Esophagus muscularis mucosa (tissue), 4 donors: ENCODE results near the gene ACSL5. TPM values are rescaled to one million over a fixed set of nuclear protein-coding genes. Genes with fewer than 3 reads are reported as not detected.

Experiments used
- DNase-seq: peaks from one replicate; pipeline ENCODE4 v3.0.0-alpha.2; 2017; ENCODE audit errors: extremely low spot score
- H3K27ac ChIP-seq, 4 donors: fragments of 200-600 bp; sonication (generic); replicated peaks in 1 of 4; 1 replicate in 3 of 4; 2 replicates in 1 of 4; pipeline ENCODE4 v1.5.1; 2016 to 2019; ENCODE audit warnings: mild to moderate bottlenecking in 1 of 4
- H3K27me3 ChIP-seq, 4 donors: fragments of 200-600 bp; sonication (generic); one replicate each; pipeline versions ENCODE4 v1.5.1 to v1.6.0; 2016 to 2019
- H3K36me3 ChIP-seq, 4 donors: fragments of 200-600 bp; sonication (generic); one replicate each; pipeline ENCODE4 v1.5.1; 2016 to 2019
- H3K4me1 ChIP-seq, 4 donors: fragments of 200-600 bp; sonication (generic); one replicate each; pipeline ENCODE4 v1.5.1; 2016 to 2019
- H3K4me3 ChIP-seq, 4 donors: fragments of 200-600 bp; sonication (generic); 1 replicate in 2 of 4; 2 replicates in 2 of 4; pipeline ENCODE4 v1.5.1; 2016 to 2019; ENCODE audit warnings: mild to moderate bottlenecking in 4 of 4, moderate library complexity in 1 of 4
- H3K9me3 ChIP-seq, 4 donors: fragments of 200-600 bp; sonication (generic); 1 replicate in 3 of 4; 2 replicates in 1 of 4; pipeline ENCODE4 v1.5.1; 2016 to 2019
- EP300 ChIP-seq: sonication (generic); formaldehyde crosslinking; IDR thresholded peaks from one replicate; pipeline ENCODE4 v1.6.1; 2017; ENCODE audit warnings: antibody characterized with exemption
- POLR2A ChIP-seq: fragments of 450-650 bp; IDR thresholded peaks from one replicate; pipeline ENCODE4 v1.6.1; 2017; ENCODE audit warnings: antibody characterized with exemption, moderate library complexity, mild to moderate bottlenecking, low read depth
- POLR2AphosphoS5 ChIP-seq, 2 donors: sonication (generic); formaldehyde crosslinking; IDR thresholded peaks; one replicate each; pipeline ENCODE4 v1.6.1; 2017; ENCODE audit warnings: antibody characterized with exemption in 2 of 2
- WGBS: methylation state at CpG from one replicate; pipeline ENCODE4 v1.1.5; 2018; 5-methylcytosine and 5-hydroxymethylcytosine counted together
- intact Hi-C: fragments of 100-400 bp; cut with DNase I; formaldehyde crosslinking; loops from one replicate; pipeline ENCODE4 v1.15.1; 2023
- total RNA-seq, 4 donors: library from RNA; depleted of rRNA; stranded (reverse); fragments of >200 nt; gene quantifications; one replicate each; pipeline versions ENCODE4 v1.1.0 to v1.2.1, GENCODE V29; 2016
- TF ChIP-seq, protein P1 (sequence below), 3 experiments: fragments of 200-600 bp in 2 of 3; fragments of 450-650 bp in 1 of 3; sonication (generic) in 2 of 3; IDR thresholded peaks; one replicate each; pipeline ENCODE4 v1.5.1; 2017 to 2019; ENCODE audit warnings: antibody characterized with exemption in 3 of 3, mild to moderate bottlenecking in 2 of 3, moderate library complexity in 1 of 3

ACSL5 gene
- total RNA-seq, 4 donors from 2014 or later: 6.2 to 11.2 (median 10.8) TPM

DNA sequence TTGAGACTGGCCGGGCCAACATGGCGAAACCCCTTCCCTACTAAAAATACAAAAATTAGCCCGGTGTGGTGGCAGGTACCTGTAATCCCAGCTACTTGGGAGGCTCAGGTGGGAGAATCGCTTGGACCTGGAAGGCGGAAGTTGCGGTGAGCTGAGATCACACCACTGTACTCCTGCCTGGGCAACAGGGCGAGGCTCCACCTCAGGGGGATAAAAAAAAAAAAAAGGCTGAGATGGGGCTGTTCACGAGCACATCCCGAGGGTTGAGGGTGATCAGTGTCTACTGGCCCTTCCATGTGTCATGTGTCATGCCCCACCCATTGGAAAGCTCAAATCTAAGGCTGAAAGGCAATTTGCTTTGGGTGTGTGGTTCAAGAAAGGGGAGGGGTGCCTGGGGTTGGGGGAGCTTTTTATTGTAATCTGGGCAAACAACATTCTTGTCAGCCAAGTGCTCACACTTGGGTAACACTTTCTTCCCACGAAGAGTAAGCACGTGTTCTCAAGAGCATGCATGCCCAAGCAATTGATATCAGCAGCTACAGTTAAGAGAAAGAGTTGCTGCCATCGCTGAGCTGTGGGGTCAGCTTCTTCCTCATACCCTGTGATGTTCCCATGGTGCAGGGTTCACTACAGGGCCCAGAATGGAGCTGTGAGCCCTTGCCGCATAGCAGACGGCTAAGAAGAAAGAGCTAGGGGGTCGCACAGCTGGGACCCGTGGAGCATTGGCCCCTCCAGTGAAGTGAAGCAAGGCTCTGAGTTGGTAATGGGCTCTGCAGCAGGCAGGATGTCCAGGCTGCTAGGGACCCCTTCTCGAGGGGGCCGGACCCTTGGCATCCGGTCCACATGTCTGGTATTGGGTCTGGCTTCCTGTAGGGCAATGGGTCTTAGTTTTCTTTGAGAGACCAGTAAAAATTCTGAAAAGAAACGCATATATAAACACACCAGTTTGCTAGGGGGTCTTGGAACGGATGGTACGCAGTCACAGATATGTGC is 9.9 kb upstream of the ACSL5 start:
- Histone ChIP-seq H3K27ac (no peak overlapping the region), H3K4me1 (peaks cover 14 to 36% (median 25%) of the 10 kb centered on the region in 4 donors), H3K36me3 (no peaks in the 10 kb centered on the region), H3K9me3 (no peaks in the 10 kb centered on the region), H3K27me3 (peaks cover 0 to 10% (median 0%) of the 10 kb centered on the region in 4 donors), H3K4me3 (no peak overlapping the region)
- intact Hi-C loops: no loop called here
- WGBS: 90% methylated on average over 18 of the region's 22 CpGs
- no peak for DNase-seq
- TF ChIP-seq EP300: no peak

- Histone ChIP-seq H3K27me3 (peaks cover 0 to 10% (median 0%) of the 10 kb centered on the region in 4 donors), H3K4me1 (peaks cover 14 to 29% (median 24%) of the 10 kb centered on the region in 4 donors), H3K4me3 (no peak overlapping the region), H3K27ac (no peak overlapping the region), H3K36me3 (no peaks in the 10 kb centered on the region), H3K9me3 (no peaks in the 10 kb centered on the region)
- WGBS: 93% methylated on average over 6 of the region's 6 CpGs
- TF ChIP-seq, protein P1, sequence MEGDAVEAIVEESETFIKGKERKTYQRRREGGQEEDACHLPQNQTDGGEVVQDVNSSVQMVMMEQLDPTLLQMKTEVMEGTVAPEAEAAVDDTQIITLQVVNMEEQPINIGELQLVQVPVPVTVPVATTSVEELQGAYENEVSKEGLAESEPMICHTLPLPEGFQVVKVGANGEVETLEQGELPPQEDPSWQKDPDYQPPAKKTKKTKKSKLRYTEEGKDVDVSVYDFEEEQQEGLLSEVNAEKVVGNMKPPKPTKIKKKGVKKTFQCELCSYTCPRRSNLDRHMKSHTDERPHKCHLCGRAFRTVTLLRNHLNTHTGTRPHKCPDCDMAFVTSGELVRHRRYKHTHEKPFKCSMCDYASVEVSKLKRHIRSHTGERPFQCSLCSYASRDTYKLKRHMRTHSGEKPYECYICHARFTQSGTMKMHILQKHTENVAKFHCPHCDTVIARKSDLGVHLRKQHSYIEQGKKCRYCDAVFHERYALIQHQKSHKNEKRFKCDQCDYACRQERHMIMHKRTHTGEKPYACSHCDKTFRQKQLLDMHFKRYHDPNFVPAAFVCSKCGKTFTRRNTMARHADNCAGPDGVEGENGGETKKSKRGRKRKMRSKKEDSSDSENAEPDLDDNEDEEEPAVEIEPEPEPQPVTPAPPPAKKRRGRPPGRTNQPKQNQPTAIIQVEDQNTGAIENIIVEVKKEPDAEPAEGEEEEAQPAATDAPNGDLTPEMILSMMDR (IDR thresholded peaks at IDR 0.05): no peak
- TF ChIP-seq POLR2A (no peak), EP300 (no peak), POLR2AphosphoS5 (IDR thresholded peaks at IDR 0.05) (no peak)
- no peak for DNase-seq
- intact Hi-C loops: no loop called here
These were observed 8.9 kb upstream of the ACSL5 start for GRCh38 chr10:112365014-112365432.

- Histone ChIP-seq H3K9me3 (no peaks in the 10 kb centered on the region), H3K4me3 (no peak overlapping the region), H3K27ac (no peak overlapping the region), H3K36me3 (no peaks in the 10 kb centered on the region), H3K27me3 (peaks cover 0 to 10% (median 0%) of the 10 kb centered on the region in 4 donors), H3K4me1 (peaks cover 14 to 25% (median 20%) of the 10 kb centered on the region in 4 donors)
- no peak for DNase-seq
- TF ChIP-seq, protein P1 (IDR thresholded peaks at IDR 0.05): no peak
- TF ChIP-seq POLR2A (no peak), POLR2AphosphoS5 (IDR thresholded peaks at IDR 0.05) (no peak), EP300 (no peak)
- intact Hi-C loops: no loop called here
- WGBS: 84% methylated on average over 6 of the region's 6 CpGs
These were observed 8.5 kb upstream of the ACSL5 start for GRCh38 chr10:112365451-112365850.

- peaks cover 0 to 10% (median 0%) of the 10 kb centered on the region in 4 donors for H3K27me3 ChIP-seq
- TF ChIP-seq, protein P1 (IDR thresholded peaks at IDR 0.05): no peak
- no peak for TF ChIP-seq POLR2A
- no peak for TF ChIP-seq POLR2AphosphoS5 (IDR thresholded peaks at IDR 0.05)
- no peak for TF ChIP-seq EP300
- no peaks in the 10 kb centered on the region for H3K9me3 ChIP-seq
- H3K36me3 ChIP-seq: no peaks in the 10 kb centered on the region
- peaks cover 3 to 12% (median 7%) of the 10 kb centered on the region in 4 donors for H3K4me1 ChIP-seq
- no peak overlapping the region for H3K27ac ChIP-seq
- H3K4me3 ChIP-seq: no peak overlapping the region
- intact Hi-C loops: no loop called here
- WGBS: 81% methylated on average over 3 of the region's 3 CpGs
- no peak for DNase-seq
These were observed 6.9 kb upstream of the ACSL5 start for GRCh38 chr10:112366992-112367391.

DNA sequence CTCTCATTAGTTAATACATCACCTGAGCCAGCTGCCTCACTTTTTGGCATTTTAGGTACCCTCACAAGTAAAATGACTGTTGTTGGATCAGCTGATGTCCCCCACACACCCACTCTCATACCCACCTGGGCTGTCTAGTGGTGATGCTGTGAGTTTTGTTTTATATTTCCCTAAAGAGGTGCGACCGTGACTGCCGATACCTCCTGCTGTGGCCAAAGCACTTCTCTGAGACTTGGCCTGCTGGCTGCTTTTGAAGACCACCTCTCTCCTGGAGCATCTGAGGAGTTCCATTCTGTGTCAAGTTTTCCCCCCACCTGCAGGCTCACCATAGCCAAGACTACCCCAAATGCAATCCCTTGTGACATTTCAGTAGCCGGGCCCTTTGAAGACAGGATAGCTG is 6.4 kb upstream of the ACSL5 start:
- peaks cover 0 to 6% (median 2%) of the 10 kb centered on the region in 4 donors for H3K4me1 ChIP-seq
- intact Hi-C loops: no loop called here
- TF ChIP-seq POLR2A: no peak
- TF ChIP-seq POLR2AphosphoS5 (IDR thresholded peaks at IDR 0.05): no peak
- TF ChIP-seq, protein P1 (IDR thresholded peaks at IDR 0.05): no peak
- no peak for TF ChIP-seq EP300
- peaks cover 0 to 10% (median 0%) of the 10 kb centered on the region in 4 donors for H3K27me3 ChIP-seq
- no peaks in the 10 kb centered on the region for H3K36me3 ChIP-seq
- no peak overlapping the region for H3K27ac ChIP-seq
- no peaks in the 10 kb centered on the region for H3K9me3 ChIP-seq
- WGBS: 91% methylated on average over 3 of the region's 4 CpGs
- no peak overlapping the region for H3K4me3 ChIP-seq
- DNase-seq: no peak
